Effector CD8-positive, alpha-beta T cell (primary cell): ENCODE measurements around the gene PPBP.
"Not testable (repeated sequence)": the region's sequence is repeated elsewhere in the genome, so short reads cannot be mapped to it uniquely, and the experiment has no call there.

ENCODE experiments used
- DNase-seq: peaks from one replicate; lab custom pipeline; 2025; lab: John Stamatoyannopoulos, UW

The PPBP gene

GRCh38 chr4:73992050-73992449 is 4.1 kb upstream of the PPBP start:
- DNase-seq = no peak

GRCh38 chr4:73991742-73992000 is 3.7 kb upstream of the PPBP start:
- DNase-seq = no peak

DNA sequence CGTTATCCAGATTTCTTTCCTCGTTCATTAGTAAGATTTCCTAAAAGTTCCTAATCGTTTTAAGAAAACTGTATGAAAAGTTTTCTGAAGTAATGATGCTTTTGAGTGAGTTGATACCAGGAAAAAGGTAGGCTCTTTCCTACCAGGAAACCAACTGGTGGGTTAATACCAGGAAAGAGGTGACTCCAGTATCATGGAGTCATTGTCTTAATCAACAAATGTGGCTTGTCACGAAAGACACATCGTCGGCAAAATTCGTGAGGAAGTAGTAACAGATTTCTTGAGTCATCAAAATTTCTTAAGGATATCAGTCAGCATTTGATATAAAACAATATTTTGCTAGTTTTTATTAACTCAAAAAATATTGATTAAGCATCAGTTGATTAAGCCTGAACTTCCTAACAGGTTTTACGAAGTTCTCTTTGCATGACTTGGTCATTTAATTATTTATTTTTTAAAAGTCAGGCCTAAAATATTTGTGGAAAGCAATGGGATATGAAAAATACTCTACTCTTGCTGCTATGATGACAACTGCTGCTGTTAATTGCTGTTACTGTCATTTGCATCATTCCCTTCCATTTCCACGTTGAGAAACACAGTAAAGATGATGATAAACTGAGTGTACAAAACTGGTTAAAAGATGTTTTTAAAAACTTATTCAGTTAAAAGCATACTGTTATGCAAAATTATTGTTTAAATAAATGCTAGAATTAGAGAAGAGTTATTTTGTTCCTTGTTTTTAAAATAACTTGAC is 3.2 kb upstream of the PPBP start:
- DNase-seq = no peak

- DNase-seq = no peak
These were observed 1.9 kb upstream of the PPBP start for GRCh38 chr4:73989928-73990327.

- DNase-seq = no peak
These were observed 1.0 kb upstream of the PPBP start for GRCh38 chr4:73989031-73989430.

DNA sequence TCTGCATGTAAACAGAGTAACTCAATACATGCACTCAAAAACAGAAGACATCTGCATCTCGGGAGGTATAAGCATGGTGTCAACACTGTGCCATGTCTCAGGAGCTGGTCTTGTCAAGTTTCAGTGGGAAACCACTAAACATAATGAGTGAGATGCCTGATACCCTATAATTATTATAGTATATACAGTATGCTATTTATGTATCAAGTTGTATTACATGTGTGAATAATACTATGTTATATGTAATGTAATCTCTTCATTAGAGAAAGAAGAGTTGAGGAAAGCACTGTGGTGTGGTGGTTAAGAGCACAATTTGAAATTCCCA is 2.5 kb downstream of the PPBP start:
- no peak for DNase-seq

- no peak for DNase-seq
These were observed 3.1 kb downstream of the PPBP start for GRCh38 chr4:73984736-73985527.

GRCh38 chr4:73981175-73981574 is 6.8 kb downstream of the PPBP start:
- DNase-seq = not testable (repeated sequence)

GRCh38 chr4:73979407-73979957 is 8.5 kb downstream of the PPBP start:
- no peak for DNase-seq

GRCh38 chr4:73978886-73979285 is 9.1 kb downstream of the PPBP start:
- DNase-seq = no peak

GRCh38 chr4:73976716-73977115 is 11.3 kb downstream of the PPBP start:
- no peak for DNase-seq

DNA sequence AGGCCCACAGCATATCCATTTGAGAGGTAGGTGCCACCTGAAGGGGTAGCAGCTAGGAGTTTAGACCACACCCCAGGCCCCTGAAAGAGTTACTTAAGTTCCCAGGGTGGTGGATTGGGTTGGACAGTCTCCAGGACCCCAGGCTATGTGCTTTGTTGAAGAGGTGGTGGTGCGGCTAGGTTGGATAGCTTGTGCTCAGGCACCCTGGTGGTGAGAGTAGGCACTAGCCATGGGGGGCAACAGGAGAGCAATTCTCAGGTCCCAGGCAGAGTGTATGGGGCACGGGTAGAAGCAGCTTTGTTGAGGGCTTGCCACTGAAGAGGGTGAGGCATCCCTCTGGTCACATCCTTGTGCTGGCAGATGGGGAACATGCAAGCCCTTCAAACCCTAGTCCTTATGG is 11.8 kb downstream of the PPBP start:
- no peak for DNase-seq

- DNase-seq = no peak
These were observed 13.6 kb downstream of the PPBP start for GRCh38 chr4:73974352-73974751.

- DNase-seq = no peak
These were observed 17.0 kb downstream of the PPBP start for GRCh38 chr4:73970945-73971344.

DNA sequence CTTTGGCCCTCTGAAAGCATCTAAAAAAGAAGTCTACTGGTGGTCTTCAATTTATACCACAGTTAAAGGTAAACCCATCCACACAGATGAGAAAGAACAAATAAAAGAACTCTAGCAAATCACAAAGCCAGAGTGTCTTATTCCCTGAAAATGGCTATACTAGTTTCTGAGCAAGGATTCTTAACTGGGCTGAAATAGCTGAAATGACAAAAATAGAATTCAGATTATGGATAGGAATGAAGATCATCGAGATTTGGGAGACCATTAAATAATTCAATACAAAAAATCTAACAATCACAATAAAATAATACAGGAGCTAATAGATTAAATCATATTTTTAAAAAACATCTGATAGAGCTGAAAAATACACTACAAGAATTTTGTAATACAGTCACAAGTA is 18.0 kb downstream of the PPBP start:
- no peak for DNase-seq

- no peak for DNase-seq
These were observed 20.1 kb downstream of the PPBP start for GRCh38 chr4:73967866-73968265.

DNA sequence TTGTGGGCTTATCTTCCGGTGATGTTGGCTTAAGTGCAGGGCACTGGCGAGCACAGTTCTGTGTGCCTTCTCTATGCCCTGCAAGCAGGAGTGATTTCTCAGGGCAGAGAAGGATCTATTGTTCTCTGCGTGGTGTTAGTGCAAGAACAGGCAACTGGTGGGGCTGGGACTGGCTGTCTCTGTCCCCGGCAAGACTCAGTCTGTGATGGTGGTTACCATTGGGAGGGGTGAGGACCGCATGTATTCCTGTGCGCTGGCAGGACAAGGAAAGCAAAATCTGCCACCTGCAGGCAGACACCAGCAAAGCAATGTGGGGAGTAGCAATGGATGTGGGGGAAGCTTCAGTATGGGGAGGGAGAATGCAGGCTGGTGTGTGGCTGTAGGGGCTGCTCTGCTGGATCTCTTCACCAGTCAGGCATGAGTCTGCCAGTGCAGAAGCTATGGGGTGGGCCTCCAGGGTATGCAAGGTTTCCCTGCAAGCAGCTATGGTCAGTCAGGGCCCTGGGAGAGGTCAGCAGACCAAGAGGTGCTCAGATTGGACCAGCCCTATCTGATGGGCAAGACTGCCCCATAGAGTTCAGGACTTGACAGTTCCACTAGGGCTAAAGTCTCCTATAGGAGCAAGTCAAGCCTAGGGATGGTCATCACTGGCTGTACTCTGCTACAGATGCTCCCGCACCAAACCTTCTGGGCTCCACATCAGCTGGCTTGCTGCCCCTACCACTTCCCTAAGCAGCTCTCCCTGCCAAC is 23.0 kb downstream of the PPBP start:
- no peak for DNase-seq

GRCh38 chr4:73962724-73963123 is 25.3 kb downstream of the PPBP start:
- no peak for DNase-seq

GRCh38 chr4:73959041-73959440 is 28.9 kb downstream of the PPBP start:
- not testable (repeated sequence) for DNase-seq

- no peak for DNase-seq
These were observed 35.6 kb downstream of the PPBP start for GRCh38 chr4:73952352-73952751.

GRCh38 chr4:73950376-73950920 is 37.5 kb downstream of the PPBP start:
- DNase-seq = not testable (repeated sequence)

GRCh38 chr4:73948990-73949706 is 38.8 kb downstream of the PPBP start:
- no peak for DNase-seq
